Trophoblast cell (in vitro differentiated cells and primary cell): ENCODE measurements around the gene SNX6.
A peak's percentile ranks its signal among the peaks of the same experiment; 100 is the strongest.
"Not testable (repeated sequence)": the region's sequence is repeated elsewhere in the genome, so short reads cannot be mapped to it uniquely, and the experiment has no call there.

ENCODE experiments used
- DNase-seq, 2 donors: peaks; one replicate each; pipeline ENCODE4 v3.0.0-alpha.2; 2016
- H2AFZ ChIP-seq: 2 replicates; pipeline ENCODE4 v1.6.1; 2013; ENCODE audit warnings: low read length, moderate library complexity, mild to moderate bottlenecking; ENCODE audit not compliant: insufficient read depth, poor library complexity
- H2AK5ac ChIP-seq: 2 replicates; pipeline ENCODE4 v1.6.1; 2013; ENCODE audit warnings: mild to moderate bottlenecking, low read length
- H2BK120ac ChIP-seq: 2 replicates; pipeline ENCODE4 v1.6.1; 2013; ENCODE audit warnings: low read length, mild to moderate bottlenecking, moderate library complexity; ENCODE audit not compliant: insufficient read depth, poor library complexity
- H2BK12ac ChIP-seq: 2 replicates; pipeline ENCODE4 v1.6.1; 2013; ENCODE audit warnings: mild to moderate bottlenecking, low read length, moderate library complexity
- H2BK5ac ChIP-seq: 2 replicates; pipeline ENCODE4 v1.6.1; 2013; ENCODE audit warnings: low read length, low read depth, moderate library complexity, mild to moderate bottlenecking; ENCODE audit not compliant: poor library complexity
- H3K14ac ChIP-seq: 2 replicates; pipeline ENCODE4 v1.6.1; 2013; ENCODE audit warnings: mild to moderate bottlenecking, low read length
- H3K18ac ChIP-seq: 2 replicates; pipeline ENCODE4 v1.6.1; 2013; ENCODE audit warnings: mild to moderate bottlenecking, low read length
- H3K23ac ChIP-seq: 2 replicates; pipeline ENCODE4 v1.6.1; 2013; ENCODE audit warnings: low read length
- H3K27ac ChIP-seq: 2 replicates; pipeline ENCODE4 v1.5.1; 2013; ENCODE audit warnings: low read depth, mild to moderate bottlenecking, inconsistent platforms, low read length, moderate library complexity
- H3K27me3 ChIP-seq: 2 replicates; pipeline ENCODE4 v1.6.1; 2013; ENCODE audit warnings: inconsistent platforms, mild to moderate bottlenecking, low read length, moderate library complexity; ENCODE audit not compliant: insufficient read depth
- H3K36me3 ChIP-seq, 2 experiments: 1 replicate in 1 of 2; 2 replicates in 1 of 2; pipeline ENCODE4 v1.6.1; 2013; ENCODE audit warnings: low read length in 2 of 2, mild to moderate bottlenecking in 2 of 2, moderate library complexity in 1 of 2; ENCODE audit not compliant: insufficient read depth in 2 of 2, control insufficient read depth in 1 of 2
- H3K4ac ChIP-seq: 2 replicates; pipeline ENCODE4 v1.6.1; 2013; ENCODE audit warnings: low read depth, mild to moderate bottlenecking, low read length, moderate library complexity
- H3K4me1 ChIP-seq, 2 experiments: 1 replicate in 1 of 2; 2 replicates in 1 of 2; pipeline ENCODE4 v1.6.1; 2013; ENCODE audit warnings: low read length in 2 of 2, mild to moderate bottlenecking in 2 of 2, moderate library complexity in 1 of 2; ENCODE audit not compliant: insufficient read depth in 2 of 2, control insufficient read depth in 1 of 2
- H3K4me2 ChIP-seq: 2 replicates; pipeline ENCODE4 v1.6.1; 2013; ENCODE audit warnings: inconsistent platforms, mild to moderate bottlenecking, low read length, moderate library complexity
- H3K4me3 ChIP-seq: 2 replicates; pipeline ENCODE4 v1.5.1; 2013; ENCODE audit warnings: mild to moderate bottlenecking, low read depth, low read length, inconsistent platforms
- H3K79me1 ChIP-seq: one replicate; pipeline ENCODE4 v1.6.1; 2013; ENCODE audit warnings: low read length
- H3K79me2 ChIP-seq: 2 replicates; pipeline ENCODE4 v1.6.1; 2013; ENCODE audit warnings: low read length, mild to moderate bottlenecking; ENCODE audit not compliant: control insufficient read depth, insufficient read depth, poor library complexity
- H3K9ac ChIP-seq: 2 replicates; pipeline ENCODE4 v1.6.1; 2013; ENCODE audit warnings: mild to moderate bottlenecking, low read length
- H3K9me3 ChIP-seq: 2 replicates; pipeline ENCODE4 v1.6.1; 2013; ENCODE audit warnings: low read depth, mild to moderate bottlenecking, control low read depth, inconsistent platforms, low read length; ENCODE audit not compliant: insufficient read depth
- H4K12ac ChIP-seq: 2 replicates; pipeline ENCODE4 v1.6.1; 2013; ENCODE audit warnings: low read depth, mild to moderate bottlenecking, low read length, moderate library complexity
- H4K8ac ChIP-seq: 2 replicates; pipeline ENCODE4 v1.6.1; 2013; ENCODE audit warnings: low read depth, mild to moderate bottlenecking, low read length, moderate library complexity
- H4K91ac ChIP-seq: one replicate; pipeline ENCODE4 v1.6.1; 2013; ENCODE audit warnings: low read depth, mild to moderate bottlenecking, low read length, moderate library complexity
- WGBS: extraction: QIAGEN DNeasy Blood & Tissue Kit; methylation state at CpG from one replicate; pipeline ENCODE4 v1.1.7; 2013; ENCODE audit warnings: missing lambda C conversion rate; ENCODE audit not compliant: insufficient read length, insufficient coverage; ENCODE audit errors: extremely low coverage; 5-methylcytosine and 5-hydroxymethylcytosine counted together

Gene SNX6

GRCh38 chr14:34538871-34539406, 91.0 kb downstream of the SNX6 start:
- Histone ChIP-seq H3K18ac (peak overlapping the region; percentile 40), H3K14ac (peak overlapping the region; percentile 83), H3K27ac (peak overlapping the region; percentile 54), H3K79me1 (peaks cover 7% of the 10 kb centered on the region), H3K23ac (no peak overlapping the region), H3K27me3 (no peaks in the 10 kb centered on the region), H3K36me3 (peaks cover 3 to 12% of the 10 kb centered on the region in 2 experiments), H3K9me3 (no peaks in the 10 kb centered on the region), H4K12ac (peak overlapping the region; percentile 78), H2BK120ac (peak overlapping the region; percentile 1), H2BK5ac (peak overlapping the region; percentile 11), H3K79me2 (peaks cover 7% of the 10 kb centered on the region), H3K4me2 (peak overlapping the region; percentile 70), H2BK12ac (no peak overlapping the region), H3K4ac (peak overlapping the region; percentile 21), H2AFZ (peak overlapping the region; percentile 39), H2AK5ac (no peak overlapping the region), H3K4me3 (peak overlapping the region; percentile 88), H4K91ac (peak overlapping the region; percentile 37), H4K8ac (peak overlapping the region; percentile 17), H3K4me1 (peaks cover 8 to 14% of the 10 kb centered on the region in 2 experiments), H3K9ac (peak overlapping the region; percentile 91)
- no CpG with 5 or more reads among the region's 15 CpGs for WGBS
- no peak for DNase-seq

GRCh38 chr14:34538096-34538495, 91.9 kb downstream of the SNX6 start:
- H4K91ac ChIP-seq, DNase-seq, H3K9ac ChIP-seq, H3K79me1 ChIP-seq, H2AFZ ChIP-seq, H3K23ac ChIP-seq, H3K4me3 ChIP-seq, H3K18ac ChIP-seq, H4K12ac ChIP-seq, H3K27ac ChIP-seq, H2BK5ac ChIP-seq, H3K14ac ChIP-seq, H3K4me2 ChIP-seq, H2BK12ac ChIP-seq, H2AK5ac ChIP-seq, H3K9me3 ChIP-seq, H2BK120ac ChIP-seq, H3K79me2 ChIP-seq, H3K27me3 ChIP-seq, H3K4ac ChIP-seq, H4K8ac ChIP-seq: not testable (repeated sequence)
- peaks cover 4 to 13% of the 10 kb centered on the region in 2 experiments for H3K36me3 ChIP-seq
- WGBS: no CpG with 5 or more reads among the region's 6 CpGs
- peaks cover 8 to 14% of the 10 kb centered on the region in 2 experiments for H3K4me1 ChIP-seq

GRCh38 chr14:34537677-34538009, 92.3 kb downstream of the SNX6 start:
- peak overlapping the region; percentile 57 for H3K27ac ChIP-seq
- peaks cover 8 to 17% of the 10 kb centered on the region in 2 experiments for H3K36me3 ChIP-seq
- WGBS: no CpG with 5 or more reads among the region's 4 CpGs
- H3K18ac ChIP-seq: no peak overlapping the region
- H3K27me3 ChIP-seq: no peaks in the 10 kb centered on the region
- H3K9ac ChIP-seq: no peak overlapping the region
- H2BK12ac ChIP-seq: no peak overlapping the region
- peak overlapping the region; percentile 43 for H3K4me2 ChIP-seq
- H3K14ac ChIP-seq: no peak overlapping the region
- H2AFZ ChIP-seq: no peak overlapping the region
- no peak overlapping the region for H2BK5ac ChIP-seq
- H4K12ac ChIP-seq: no peak overlapping the region
- peaks cover 8 to 14% of the 10 kb centered on the region in 2 experiments for H3K4me1 ChIP-seq
- H2AK5ac ChIP-seq: no peak overlapping the region
- no peak overlapping the region for H4K8ac ChIP-seq
- peaks cover 7% of the 10 kb centered on the region for H3K79me1 ChIP-seq
- peaks cover 7% of the 10 kb centered on the region for H3K79me2 ChIP-seq
- DNase-seq: no peak
- H4K91ac ChIP-seq: no peak overlapping the region
- H3K23ac ChIP-seq: no peak overlapping the region
- H3K4ac ChIP-seq: no peak overlapping the region
- H2BK120ac ChIP-seq: no peak overlapping the region
- H3K9me3 ChIP-seq: no peaks in the 10 kb centered on the region
- H3K4me3 ChIP-seq: no peak overlapping the region

GRCh38 chr14:34536951-34537676, 92.8 kb downstream of the SNX6 start:
- Histone ChIP-seq H3K27ac (peak overlapping the region; percentile 57), H3K4me1 (peaks cover 8 to 14% of the 10 kb centered on the region in 2 experiments), H3K79me1 (peaks cover 7% of the 10 kb centered on the region), H2BK5ac (no peak overlapping the region), H3K4me2 (peak overlapping the region; percentile 43), H3K27me3 (no peaks in the 10 kb centered on the region), H3K18ac (no peak overlapping the region), H3K4me3 (no peak overlapping the region), H3K36me3 (peaks cover 12 to 23% of the 10 kb centered on the region in 2 experiments), H2AFZ (no peak overlapping the region), H3K14ac (no peak overlapping the region), H3K9me3 (no peaks in the 10 kb centered on the region), H2AK5ac (no peak overlapping the region), H2BK120ac (peak overlapping the region; percentile 63), H4K91ac (no peak overlapping the region), H3K79me2 (peaks cover 7% of the 10 kb centered on the region), H2BK12ac (peak overlapping the region; percentile 53), H3K4ac (no peak overlapping the region), H3K9ac (no peak overlapping the region), H3K23ac (no peak overlapping the region), H4K12ac (no peak overlapping the region), H4K8ac (peak overlapping the region; percentile 47)
- WGBS: no CpG with 5 or more reads among the region's 4 CpGs
- DNase-seq: peak; percentile 32 to 79
